Head of caudate nucleus (tissue), 42 donors: ENCODE measurements around the gene MPLKIP.
"Not testable (repeated sequence)": the region's sequence is repeated elsewhere in the genome, so short reads cannot be mapped to it uniquely, and the experiment has no call there.

Experiments used
- DNase-seq, 42 donors: peaks; one replicate each; pipeline versions ENCODE4 v3.0.0 to v3.0.0-alpha.2; 2020 to 2021; ENCODE audit warnings: mixed read lengths in 7 of 42
- intact Hi-C: fragments of 100-400 bp; cut with DNase I; formaldehyde crosslinking; loops from one replicate; pipeline ENCODE4 v1.15.0; 2022

The MPLKIP gene

DNA sequence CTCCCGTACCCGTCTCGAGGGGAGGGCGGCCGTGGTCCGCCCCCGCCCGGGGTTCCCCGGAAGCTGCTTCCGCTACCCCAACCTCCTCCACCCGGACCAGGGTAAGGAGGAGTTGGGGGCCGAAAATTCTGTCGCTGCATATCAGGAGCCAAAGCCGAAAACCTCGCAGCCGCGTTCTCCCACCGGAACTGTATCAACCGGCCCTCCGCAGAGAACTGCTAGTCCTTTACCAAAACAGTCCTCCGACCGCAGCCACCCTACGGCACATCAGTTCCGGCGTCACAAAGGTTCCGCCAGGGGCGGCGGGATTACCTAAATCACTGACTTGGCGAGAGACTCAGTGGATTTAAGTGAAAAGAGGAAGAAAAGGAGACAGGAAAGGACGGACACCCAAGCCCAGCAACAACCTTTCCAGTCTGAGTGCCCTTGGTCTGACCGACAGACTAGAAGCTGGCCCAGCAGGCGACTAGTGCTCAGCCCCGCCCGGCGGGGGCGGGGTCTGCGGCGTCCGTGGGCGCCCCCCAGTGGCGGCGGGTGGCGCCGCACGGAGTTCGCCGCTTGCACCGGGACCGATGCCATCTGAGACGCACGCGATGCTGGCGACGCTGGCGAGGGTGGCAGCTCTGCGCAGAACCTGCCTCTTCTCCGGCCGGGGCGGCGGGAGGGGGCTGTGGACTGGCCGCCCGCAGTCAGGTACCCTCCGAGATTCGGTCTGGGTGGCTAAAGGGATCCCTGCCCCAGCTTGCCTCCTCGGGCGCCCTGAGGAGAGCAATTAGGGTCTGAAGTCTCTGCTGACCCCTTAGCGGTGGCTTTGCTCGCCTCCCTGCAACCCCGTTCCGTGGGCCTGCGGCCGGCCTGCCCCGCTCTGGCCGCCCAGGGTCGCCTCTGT, at the start of gene MPLKIP, which contains the start of gene SUGCT:
MPLKIP (minus strand) TSS at position 195 of the 889 bp plus-strand sequence; CDS start at position 140, 55 bp downstream.
SUGCT (plus strand) TSS at position 578 of the 889 bp plus-strand sequence.
- DNase-seq: peak; percentile 71 to 94 (median 86)
- intact Hi-C loops: loop anchor here (2.0 kb wide), 1 partner anchor 186 kb away; no protein-coding TSS in a partner anchor

DNA sequence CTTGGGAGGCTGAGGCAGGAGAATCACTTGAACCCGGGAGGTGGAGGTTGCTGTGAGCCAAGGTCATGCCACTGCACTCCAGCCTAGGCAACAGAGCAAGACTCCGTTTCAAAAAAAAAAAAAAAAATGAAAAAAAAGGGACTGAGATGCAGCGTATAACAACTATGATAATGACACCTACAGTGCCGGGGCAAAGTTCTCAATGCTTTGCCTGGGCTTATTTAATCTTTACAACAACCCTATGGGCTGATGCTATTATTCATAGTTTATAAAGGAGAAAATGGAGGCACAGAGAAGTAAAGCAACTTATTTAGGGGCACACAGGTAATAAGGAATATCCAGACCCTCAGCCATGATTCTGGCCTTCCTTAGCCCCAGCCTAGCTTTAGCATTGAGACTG, 48.0 kb upstream of the MPLKIP start:
- intact Hi-C loops: no loop called here
- no peak for DNase-seq

DNA sequence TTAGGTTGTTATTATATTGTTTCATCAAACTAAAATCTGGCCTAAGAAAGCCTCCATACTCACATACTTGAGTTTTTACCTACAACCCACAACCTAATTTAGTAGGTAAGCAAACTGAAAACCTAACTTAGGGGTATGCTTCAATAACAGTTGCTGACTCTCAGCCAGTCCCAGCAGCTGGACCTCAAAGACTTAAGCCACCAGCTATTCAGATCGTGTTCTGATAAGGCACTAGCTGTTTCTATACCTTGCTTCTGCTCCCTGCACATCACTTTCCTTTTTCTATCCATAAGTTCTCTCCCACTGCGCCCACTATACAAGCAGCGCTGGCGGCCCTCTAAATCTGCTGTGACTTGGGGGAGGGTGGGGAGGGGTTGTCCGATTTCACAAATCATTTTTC, 42.6 kb upstream of the MPLKIP start:
- intact Hi-C loops: no loop called here
- no peak for DNase-seq

GRCh38 chr7:40175725-40176510, 41.5 kb upstream of the MPLKIP start:
- no peak for DNase-seq
- intact Hi-C loops: no loop called here

- intact Hi-C loops, DNase-seq: not testable (repeated sequence)
Observed at GRCh38 chr7:40175256-40175655, 40.8 kb upstream of the MPLKIP start.

DNA sequence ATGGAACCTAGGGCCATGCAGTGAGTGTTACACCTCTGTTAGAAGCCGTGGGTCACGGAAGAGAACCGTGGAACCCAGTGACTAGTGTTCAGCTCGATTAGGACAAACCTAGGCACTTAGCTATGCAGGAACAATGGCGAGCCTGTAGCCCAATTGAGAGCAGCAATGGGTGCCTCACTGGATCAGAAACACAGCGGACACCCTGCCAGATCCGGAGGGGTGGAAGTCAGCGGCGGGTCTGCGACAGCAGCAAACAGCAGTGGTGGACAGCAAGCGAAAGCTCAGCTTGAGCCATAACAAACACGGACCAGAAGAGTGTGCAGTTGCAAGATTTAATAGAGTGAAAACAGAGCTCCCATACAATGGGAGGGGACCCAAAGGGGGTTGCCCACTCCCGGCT, 38.7 kb upstream of the MPLKIP start:
- DNase-seq, intact Hi-C loops: not testable (repeated sequence)

- DNase-seq, intact Hi-C loops: not testable (repeated sequence)
Observed at GRCh38 chr7:40168266-40168665, 33.8 kb upstream of the MPLKIP start.

- no peak for DNase-seq
- intact Hi-C loops: no loop called here
Observed at GRCh38 chr7:40167291-40167690, 32.9 kb upstream of the MPLKIP start.

DNA sequence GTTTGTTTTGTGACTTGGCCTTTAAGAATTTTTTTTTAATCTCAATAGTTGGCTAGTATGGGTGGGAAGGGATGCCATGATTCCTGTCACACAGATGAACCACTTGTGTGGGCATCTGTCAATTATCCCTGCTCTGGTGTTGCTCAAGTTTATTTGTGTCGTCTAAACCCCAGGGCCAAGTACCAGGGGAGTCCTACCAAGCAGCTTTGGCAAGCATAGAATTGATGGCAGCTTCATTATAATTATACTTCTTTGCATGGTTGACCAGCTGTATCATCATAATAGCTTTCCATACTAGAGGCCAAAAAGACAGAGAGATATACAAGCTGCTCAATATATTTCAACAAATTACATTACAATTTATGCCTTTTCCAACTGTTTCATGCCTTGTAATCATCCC, 30.8 kb upstream of the MPLKIP start:
- intact Hi-C loops: no loop called here
- no peak for DNase-seq

- intact Hi-C loops: no loop called here
- DNase-seq: no peak
Observed at GRCh38 chr7:40162516-40162915, 28.1 kb upstream of the MPLKIP start.

- no peak for DNase-seq
- intact Hi-C loops: no loop called here
Observed at GRCh38 chr7:40156988-40157387, 22.6 kb upstream of the MPLKIP start.

GRCh38 chr7:40151504-40151903, 17.1 kb upstream of the MPLKIP start:
- DNase-seq: no peak
- intact Hi-C loops: no loop called here

- intact Hi-C loops: no loop called here
- no peak for DNase-seq
Observed at GRCh38 chr7:40148671-40149070, 14.2 kb upstream of the MPLKIP start.

- intact Hi-C loops: not testable (repeated sequence)
Observed at GRCh38 chr7:40148247-40148580, 13.8 kb upstream of the MPLKIP start.

DNA sequence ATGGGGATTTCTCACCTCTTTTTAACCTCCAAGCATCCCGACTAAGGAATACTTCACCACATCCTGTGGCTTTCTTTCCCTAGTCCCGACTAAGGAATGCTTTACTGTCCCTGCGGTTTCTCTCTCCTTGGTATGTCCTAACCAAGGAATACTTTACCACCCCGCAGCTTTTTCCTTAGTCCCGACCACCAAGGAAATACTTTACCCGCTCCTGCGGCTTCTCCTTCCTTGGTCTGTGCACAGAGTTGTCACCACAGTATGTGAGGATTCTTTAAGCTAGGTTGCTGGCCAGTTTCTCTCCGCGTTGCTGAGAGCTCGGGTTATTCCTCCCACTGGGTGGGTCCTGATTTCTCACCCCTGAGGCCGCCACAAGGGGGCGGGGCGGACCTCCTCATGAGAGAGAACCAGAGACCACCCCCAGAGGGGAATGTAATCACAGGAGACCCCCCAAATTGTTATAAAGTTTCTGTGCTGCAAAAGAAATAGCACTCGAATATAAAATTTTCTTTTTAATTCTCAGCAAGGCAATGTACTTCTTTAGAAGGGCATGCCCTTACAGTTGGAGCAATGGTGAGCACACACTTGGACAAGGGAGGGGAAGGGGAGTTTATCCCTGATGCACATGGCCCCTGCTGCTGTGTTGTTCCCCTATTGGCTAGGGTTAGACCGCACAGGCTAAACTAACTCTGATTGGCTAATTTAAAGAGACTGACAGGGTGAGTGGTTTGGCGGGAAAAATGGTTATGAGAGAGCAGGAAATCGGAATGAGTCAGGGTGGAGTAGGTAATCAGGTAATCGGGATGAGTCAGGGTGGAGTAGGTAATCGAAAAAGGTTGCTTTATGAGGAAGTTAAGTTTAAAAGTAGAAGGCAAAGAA, 13.2 kb upstream of the MPLKIP start:
- intact Hi-C loops: no loop called here

More at GRCh38 chr7:40148247-40148580, 13.8 kb upstream of the MPLKIP start:
- DNase-seq: not testable (repeated sequence)

DNA sequence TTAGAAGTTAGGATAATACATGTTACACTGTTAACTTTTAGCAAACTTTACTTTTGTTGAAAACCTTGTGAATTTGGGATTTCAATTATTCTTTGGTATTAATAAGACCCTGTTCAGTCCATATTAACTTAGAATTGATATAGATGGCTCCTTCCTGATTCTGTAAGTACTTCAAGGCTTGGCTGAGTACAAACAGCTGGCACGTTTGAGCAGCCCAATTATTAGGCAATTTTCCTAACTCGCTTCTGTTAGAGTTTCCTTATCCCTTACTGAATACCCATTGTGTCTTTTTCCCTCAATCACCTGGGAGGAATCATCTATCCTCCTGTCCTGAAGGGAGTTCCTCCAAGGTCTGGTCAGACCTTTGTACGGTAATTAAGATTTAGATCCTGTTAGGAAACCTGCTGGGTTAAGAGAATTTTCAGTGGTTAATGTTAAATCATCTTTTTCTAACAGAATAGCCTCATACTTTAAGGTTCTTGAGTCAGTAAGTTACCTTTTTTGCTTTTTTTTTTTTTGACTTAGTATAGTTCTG, 11.2 kb upstream of the MPLKIP start:
- intact Hi-C loops, DNase-seq: not testable (repeated sequence)

More for the DNA sequence above, 13.2 kb upstream of the MPLKIP start:
- DNase-seq: no peak

DNA sequence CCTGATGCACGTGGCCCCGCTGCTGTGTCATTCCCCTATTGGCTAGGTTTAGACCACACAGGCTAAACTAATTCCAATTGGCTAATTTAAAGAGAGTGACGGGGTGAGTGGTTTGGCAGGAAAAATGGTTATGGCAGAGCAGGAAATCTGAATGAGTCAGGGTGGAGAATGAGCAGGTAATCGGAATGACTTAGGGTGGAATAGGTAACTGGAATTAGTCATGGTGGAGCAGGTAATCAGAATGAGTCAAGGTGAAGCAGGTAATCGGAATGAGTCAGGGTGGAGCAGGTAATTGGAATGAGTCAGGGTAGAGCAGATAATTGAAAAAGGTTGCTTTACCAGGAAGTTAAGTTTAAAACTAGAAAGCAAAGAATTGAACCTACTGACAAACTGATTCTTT, 7.5 kb upstream of the MPLKIP start:
- intact Hi-C loops, DNase-seq: not testable (repeated sequence)

DNA sequence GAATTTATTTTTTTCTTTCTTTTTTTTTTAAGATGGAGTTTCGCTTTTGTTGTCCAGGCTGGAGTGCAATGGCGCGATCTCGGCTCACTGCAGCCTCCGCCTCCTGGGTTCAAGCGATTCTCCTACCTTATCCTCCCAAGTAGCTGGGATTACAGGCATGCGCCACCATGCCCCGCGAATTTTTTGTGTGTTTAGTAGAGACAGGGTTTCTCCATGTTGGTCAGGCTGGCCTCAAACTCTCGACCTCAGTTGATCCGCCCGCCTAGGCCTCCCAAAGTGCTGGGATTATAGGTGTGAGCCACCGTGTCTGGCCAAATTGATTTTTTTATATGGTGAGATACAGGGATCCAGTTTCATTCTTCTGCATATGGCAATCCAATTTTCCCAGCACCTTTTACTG, 5.5 kb upstream of the MPLKIP start:
- DNase-seq, intact Hi-C loops: not testable (repeated sequence)

GRCh38 chr7:40138973-40139372, 4.6 kb upstream of the MPLKIP start:
- intact Hi-C loops: no loop called here

More at GRCh38 chr7:40138973-40139372, 4.6 kb upstream of the MPLKIP start:
- DNase-seq: no peak
